ENCODE results near the gene AGGF1. TPM values are rescaled to one million over a fixed set of nuclear protein-coding genes. Genes with fewer than 3 reads are reported as not detected.

AGGF1 gene, protein sequence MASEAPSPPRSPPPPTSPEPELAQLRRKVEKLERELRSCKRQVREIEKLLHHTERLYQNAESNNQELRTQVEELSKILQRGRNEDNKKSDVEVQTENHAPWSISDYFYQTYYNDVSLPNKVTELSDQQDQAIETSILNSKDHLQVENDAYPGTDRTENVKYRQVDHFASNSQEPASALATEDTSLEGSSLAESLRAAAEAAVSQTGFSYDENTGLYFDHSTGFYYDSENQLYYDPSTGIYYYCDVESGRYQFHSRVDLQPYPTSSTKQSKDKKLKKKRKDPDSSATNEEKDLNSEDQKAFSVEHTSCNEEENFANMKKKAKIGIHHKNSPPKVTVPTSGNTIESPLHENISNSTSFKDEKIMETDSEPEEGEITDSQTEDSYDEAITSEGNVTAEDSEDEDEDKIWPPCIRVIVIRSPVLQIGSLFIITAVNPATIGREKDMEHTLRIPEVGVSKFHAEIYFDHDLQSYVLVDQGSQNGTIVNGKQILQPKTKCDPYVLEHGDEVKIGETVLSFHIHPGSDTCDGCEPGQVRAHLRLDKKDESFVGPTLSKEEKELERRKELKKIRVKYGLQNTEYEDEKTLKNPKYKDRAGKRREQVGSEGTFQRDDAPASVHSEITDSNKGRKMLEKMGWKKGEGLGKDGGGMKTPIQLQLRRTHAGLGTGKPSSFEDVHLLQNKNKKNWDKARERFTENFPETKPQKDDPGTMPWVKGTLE
- total RNA-seq, result 10 to 100 TPM; 30.6 to 69.6 (median 50.1) TPM

DNA sequence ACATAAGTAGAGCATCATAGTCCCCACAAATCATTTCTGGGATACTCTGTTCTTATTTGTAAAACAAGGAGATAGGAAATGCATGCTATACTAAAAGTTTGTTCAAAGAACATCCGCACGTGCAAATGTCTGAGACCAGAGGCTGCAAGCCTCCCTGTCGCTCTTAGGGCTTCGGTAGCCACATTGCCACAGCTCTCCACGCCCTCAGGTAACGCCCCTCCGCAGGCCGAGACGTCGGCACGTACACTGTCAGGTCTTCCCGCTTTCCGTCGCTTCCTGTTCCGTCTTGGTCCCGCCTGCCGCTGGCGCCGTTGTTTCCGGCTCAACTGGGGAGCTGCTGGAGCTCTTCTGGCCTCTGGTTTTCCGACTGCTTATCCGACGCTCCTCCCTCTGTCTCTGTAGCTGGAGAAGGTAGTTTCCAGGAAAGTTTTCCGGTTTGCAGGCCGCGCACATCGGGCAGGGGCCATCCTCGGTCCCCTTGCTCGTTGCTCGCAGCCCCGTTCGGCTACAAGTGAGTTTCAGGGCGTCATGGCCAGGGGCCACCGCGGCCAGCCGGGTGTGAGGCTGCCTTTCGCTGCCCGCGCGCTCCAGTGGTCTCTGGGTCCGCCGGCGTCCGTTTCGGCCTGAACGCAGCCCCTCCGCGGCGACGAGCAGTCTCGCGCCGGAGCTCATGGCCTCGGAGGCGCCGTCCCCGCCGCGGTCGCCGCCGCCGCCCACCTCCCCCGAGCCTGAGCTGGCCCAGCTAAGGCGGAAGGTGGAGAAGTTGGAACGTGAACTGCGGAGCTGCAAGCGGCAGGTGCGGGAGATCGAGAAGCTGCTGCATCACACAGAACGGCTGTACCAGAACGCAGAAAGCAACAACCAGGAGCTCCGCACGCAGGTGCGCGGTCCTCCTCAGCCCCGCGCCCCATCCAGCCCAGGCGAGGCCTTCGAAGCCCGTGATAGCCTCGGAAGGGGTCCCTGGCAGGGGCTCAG is at the start of gene AGGF1:
Gene AGGF1, plus strand, starts transcription at position 308 of the 975 bp plus-strand sequence. Its CDS starts 363 bp downstream, at position 671.
- H3K36me3 ChIP-seq, result peaks cover 0 to 5% (median 2%) of the 10 kb centered on the region in 4 donors
- TF ChIP-seq, protein P1, sequence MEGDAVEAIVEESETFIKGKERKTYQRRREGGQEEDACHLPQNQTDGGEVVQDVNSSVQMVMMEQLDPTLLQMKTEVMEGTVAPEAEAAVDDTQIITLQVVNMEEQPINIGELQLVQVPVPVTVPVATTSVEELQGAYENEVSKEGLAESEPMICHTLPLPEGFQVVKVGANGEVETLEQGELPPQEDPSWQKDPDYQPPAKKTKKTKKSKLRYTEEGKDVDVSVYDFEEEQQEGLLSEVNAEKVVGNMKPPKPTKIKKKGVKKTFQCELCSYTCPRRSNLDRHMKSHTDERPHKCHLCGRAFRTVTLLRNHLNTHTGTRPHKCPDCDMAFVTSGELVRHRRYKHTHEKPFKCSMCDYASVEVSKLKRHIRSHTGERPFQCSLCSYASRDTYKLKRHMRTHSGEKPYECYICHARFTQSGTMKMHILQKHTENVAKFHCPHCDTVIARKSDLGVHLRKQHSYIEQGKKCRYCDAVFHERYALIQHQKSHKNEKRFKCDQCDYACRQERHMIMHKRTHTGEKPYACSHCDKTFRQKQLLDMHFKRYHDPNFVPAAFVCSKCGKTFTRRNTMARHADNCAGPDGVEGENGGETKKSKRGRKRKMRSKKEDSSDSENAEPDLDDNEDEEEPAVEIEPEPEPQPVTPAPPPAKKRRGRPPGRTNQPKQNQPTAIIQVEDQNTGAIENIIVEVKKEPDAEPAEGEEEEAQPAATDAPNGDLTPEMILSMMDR (IDR thresholded peaks at IDR 0.05), result no peak
- peak; percentile 85 for TF ChIP-seq POLR2A (IDR thresholded peaks at IDR 0.05)
- TF ChIP-seq POLR2AphosphoS5 (IDR thresholded peaks at IDR 0.05), result peak; percentile 80 to 92 (median 82)
- TF ChIP-seq EP300 (IDR thresholded peaks at IDR 0.05; ENCODE audit: low read depth), result no peak
- peak within 1 kb of the TSS; percentile 93 to 96 (median 96) for H3K27ac ChIP-seq
- in situ Hi-C loops (cut with MboI; ENCODE audit: low pct_ligation_motif_present in 1 of 4, low pct_unique_long_range_greater_than_20kb in 1 of 4, low sequenced_read_pairs in 3 of 4) (no loop called here), intact Hi-C loops (cut with DNase I; ENCODE audit: low total_unique reads) (loop anchor here (10.0 kb wide), 1 partner anchor 1686 kb away; no protein-coding TSS in a partner anchor)
- H3K4me1 ChIP-seq, result peaks cover 6 to 19% (median 11%) of the 10 kb centered on the region in 4 donors
- H3K9me3 ChIP-seq, result no peaks in the 10 kb centered on the region
- no peaks in the 10 kb centered on the region for H3K27me3 ChIP-seq
- peak; percentile 95 for DNase-seq
- peak within 1 kb of the TSS; percentile 89 to 98 (median 92) for H3K4me3 ChIP-seq
- WGBS, 2 donors (ENCODE audit: low coverage in 1 of 2), result 0 to 4% methylated on average over 5 to 39 of the region's 82 CpGs

DNA sequence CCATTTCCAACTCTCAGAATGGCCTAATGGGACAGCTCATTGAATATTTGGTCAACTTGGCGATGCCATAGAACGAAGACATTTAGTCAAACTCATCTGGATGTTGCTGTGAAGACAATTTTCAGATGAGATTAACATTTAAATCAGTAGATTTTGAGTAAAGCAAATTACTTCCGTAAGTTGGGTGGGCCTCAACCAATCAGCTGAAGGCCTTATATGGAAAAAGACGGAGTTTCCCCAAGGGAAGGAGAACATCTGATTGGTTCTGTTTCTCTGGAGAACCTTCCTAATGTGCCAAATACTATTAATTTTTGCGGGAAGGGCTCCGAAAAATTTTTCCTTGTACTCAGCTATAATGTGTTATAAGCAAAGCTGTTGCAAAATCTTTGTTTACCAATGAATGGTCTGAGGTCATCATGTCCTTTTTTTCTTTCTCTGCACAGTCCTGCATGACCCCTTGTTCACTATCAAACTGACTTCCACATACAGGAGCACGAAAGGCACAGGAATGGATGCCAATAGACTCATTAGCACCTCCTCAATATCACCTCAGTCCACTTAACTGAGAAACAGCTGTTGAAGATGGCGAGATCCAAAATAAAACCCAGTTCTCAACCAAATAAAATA is 49.6 kb upstream of the AGGF1 start:
- intact Hi-C loops (cut with DNase I; ENCODE audit: low total_unique reads), result no loop called here
- WGBS, 2 donors (ENCODE audit: low coverage in 1 of 2), result 85% methylated on average over 4 to 8 of the region's 8 CpGs

DNA sequence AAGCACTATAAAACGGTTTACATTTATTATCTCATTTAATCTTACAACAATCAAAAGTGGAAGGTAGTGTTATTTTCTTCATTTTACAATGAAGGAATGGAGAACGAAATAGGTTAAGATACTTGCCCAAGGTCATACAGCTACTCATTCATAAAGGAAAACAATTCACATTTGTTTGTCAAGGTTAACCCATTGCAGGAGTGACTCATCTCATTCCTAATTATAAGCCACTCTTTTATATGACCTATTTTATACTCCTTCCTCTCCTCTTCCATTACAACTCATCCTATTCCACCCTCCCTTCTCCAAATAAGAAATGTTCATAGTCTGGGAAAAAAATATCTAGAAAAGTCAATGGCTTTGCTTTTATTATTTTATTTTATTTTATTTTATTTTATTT is 47.8 kb upstream of the AGGF1 start:
- no peaks in the 10 kb centered on the region for H3K4me1 ChIP-seq
- no peak overlapping the region for H3K4me3 ChIP-seq
- in situ Hi-C loops (cut with MboI; ENCODE audit: low pct_ligation_motif_present in 1 of 4, low pct_unique_long_range_greater_than_20kb in 1 of 4, low sequenced_read_pairs in 3 of 4), result no loop called here
- TF ChIP-seq EP300 (IDR thresholded peaks at IDR 0.05; ENCODE audit: low read depth) (no peak), POLR2A (IDR thresholded peaks at IDR 0.05) (no peak), POLR2AphosphoS5 (IDR thresholded peaks at IDR 0.05) (no peak)
- TF ChIP-seq, protein P1 (IDR thresholded peaks at IDR 0.05), result no peak
- no peak for DNase-seq
- no peak overlapping the region for H3K27ac ChIP-seq
- no peaks in the 10 kb centered on the region for H3K36me3 ChIP-seq
- 51 to 75% methylated on average over 2 of the region's 2 CpGs for WGBS, 2 donors (ENCODE audit: low coverage in 1 of 2)
- no peaks in the 10 kb centered on the region for H3K9me3 ChIP-seq
- intact Hi-C loops (cut with DNase I; ENCODE audit: low total_unique reads), result no loop called here
- H3K27me3 ChIP-seq, result no peaks in the 10 kb centered on the region

More for the DNA sequence above, 49.6 kb upstream of the AGGF1 start:
- Histone ChIP-seq H3K27ac (no peak overlapping the region), H3K9me3 (no peaks in the 10 kb centered on the region), H3K36me3 (no peaks in the 10 kb centered on the region), H3K27me3 (no peaks in the 10 kb centered on the region), H3K4me1 (no peaks in the 10 kb centered on the region), H3K4me3 (no peak overlapping the region)
- in situ Hi-C loops (cut with MboI; ENCODE audit: low pct_ligation_motif_present in 1 of 4, low pct_unique_long_range_greater_than_20kb in 1 of 4, low sequenced_read_pairs in 3 of 4), result no loop called here
- no peak for DNase-seq
- no peak for TF ChIP-seq POLR2A (IDR thresholded peaks at IDR 0.05)
- TF ChIP-seq, protein P1 (IDR thresholded peaks at IDR 0.05), result no peak
- no peak for TF ChIP-seq POLR2AphosphoS5 (IDR thresholded peaks at IDR 0.05)
- no peak for TF ChIP-seq EP300 (IDR thresholded peaks at IDR 0.05; ENCODE audit: low read depth)

Measured in transverse colon (tissue), 4 donors.